Right lobe of liver (tissue), 6 donors: ENCODE measurements around the gene CELF2. TPM values are rescaled to one million over a fixed set of nuclear protein-coding genes. Genes with fewer than 3 reads are reported as not detected.

Experiments used
- ATAC-seq, 4 donors: fragments of 200-7000 bp; cut with Tn5 transposase; one replicate each; pipeline ENCODE4 v1.9.1; 2020; ENCODE audit warnings: mild to moderate bottlenecking in 4 of 4, moderate library complexity in 4 of 4
- DNase-seq, 3 donors: peaks; one replicate each; pipeline ENCODE4 v3.0.0-alpha.2; 2020
- H3K27ac ChIP-seq, 3 donors: fragments of 200-600 bp; one replicate each; pipeline ENCODE4 v1.8.0; 2022
- H3K27me3 ChIP-seq, 2 donors: fragments of 200-600 bp; one replicate each; pipeline ENCODE4 v1.8.0; 2022
- H3K36me3 ChIP-seq, 4 donors: fragments of 200-600 bp; sonication (generic) in 1 of 4; one replicate each; pipeline versions ENCODE4 v1.5.1 to v1.8.0; 2017 to 2022; ENCODE audit warnings: control low read depth in 1 of 4
- H3K4me1 ChIP-seq, 4 donors: fragments of 200-600 bp; sonication (generic) in 1 of 4; one replicate each; pipeline versions ENCODE4 v1.5.1 to v1.8.0; 2017 to 2022; ENCODE audit warnings: control low read depth in 1 of 4
- H3K4me3 ChIP-seq, 3 donors: fragments of 200-600 bp; one replicate each; pipeline ENCODE4 v1.8.0; 2022
- H3K9me3 ChIP-seq, 4 donors: fragments of 200-600 bp; sonication (generic) in 1 of 4; one replicate each; pipeline versions ENCODE4 v1.5.1 to v1.8.0; 2017 to 2022; ENCODE audit warnings: control low read depth in 1 of 4
- POLR2A ChIP-seq: fragments of 450-650 bp; IDR thresholded peaks from one replicate; pipeline ENCODE4 v1.6.1; 2017; ENCODE audit warnings: antibody characterized with exemption, mild to moderate bottlenecking
- WGBS: methylation state at CpG from one replicate; pipeline ENCODE4 v1.1.6; 2018; ENCODE audit warnings: low coverage, low lambda C conversion rate; ENCODE audit not compliant: insufficient coverage; ENCODE audit errors: missing lambda C conversion rate; 5-methylcytosine and 5-hydroxymethylcytosine counted together
- intact Hi-C, 2 donors: fragments of 100-400 bp; cut with DNase I; formaldehyde crosslinking; loops; one replicate each; pipeline versions ENCODE4 v1.11.2 to v1.14.1; 2022
- total RNA-seq, 6 experiments: library from RNA; depleted of rRNA in 2 of 6; stranded (reverse); fragments of >200 nt in 2 of 6; fragmentation: NEBNext Ultra II Directional in 3 of 6; extraction: Animal tissue kit (Norgen Biotek cat#: 25700) in 3 of 6; gene quantifications; one replicate each; pipeline versions ENCODE4 v1.1.0 to v1.2.4, GENCODE V29; 2016 to 2023
- TF ChIP-seq, protein P1 (sequence below), 4 donors: fragments of 200-600 bp in 3 of 4; fragments of 450-650 bp in 1 of 4; IDR thresholded peaks; one replicate each; pipeline versions ENCODE4 v1.5.1 to v1.8.0; 2016 to 2022; ENCODE audit warnings: antibody characterized with exemption in 4 of 4, mild to moderate bottlenecking in 2 of 4
- donor health status: DM: no; HTN: yes; CAD: no.
- donor health status: DM: no; HTN: no; CAD: no.
- donor health status: DM: no; HTN: no; CAD: no.
- donor health status: DM: no; HTN: yes; CAD: no.
- donor health status: DM: no; HTN: yes; CAD: no.

CELF2 gene
- total RNA-seq, 6 experiments from 2014 or later = 2.4 to 6.2 (median 3.7) TPM

DNA sequence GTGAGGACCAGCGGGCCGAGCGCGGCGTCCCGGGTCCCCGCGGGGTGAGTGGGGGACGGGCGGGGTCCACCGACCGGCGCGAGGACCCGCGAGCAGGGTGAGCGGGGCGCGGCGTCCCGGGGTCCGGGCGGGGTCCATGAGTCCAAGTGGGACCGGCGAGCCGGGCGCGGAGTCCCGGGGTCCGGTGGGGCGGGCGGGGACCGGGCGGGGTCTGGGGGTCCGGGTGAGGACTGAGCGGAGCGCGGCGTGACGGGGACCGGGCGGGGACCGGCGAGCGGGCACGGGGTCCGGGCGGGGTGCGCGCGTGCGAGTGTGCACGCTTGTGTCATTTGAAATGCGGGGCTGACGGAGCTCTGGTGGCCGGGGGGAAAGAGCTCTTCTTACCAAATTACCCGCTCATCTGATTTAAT, 765 bp downstream of the CELF2 start:
- Histone ChIP-seq H3K36me3 (no peaks in the 10 kb centered on the region), H3K4me1 (peaks cover 0 to 5% (median 0%) of the 10 kb centered on the region in 4 donors), H3K4me3 (peak overlapping the region; percentile 19 to 49 (median 21)), H3K27me3 (peaks cover 0 to 5% of the 10 kb centered on the region in 2 donors), H3K9me3 (no peaks in the 10 kb centered on the region), H3K27ac (no peak overlapping the region)
- TF ChIP-seq, protein P1, sequence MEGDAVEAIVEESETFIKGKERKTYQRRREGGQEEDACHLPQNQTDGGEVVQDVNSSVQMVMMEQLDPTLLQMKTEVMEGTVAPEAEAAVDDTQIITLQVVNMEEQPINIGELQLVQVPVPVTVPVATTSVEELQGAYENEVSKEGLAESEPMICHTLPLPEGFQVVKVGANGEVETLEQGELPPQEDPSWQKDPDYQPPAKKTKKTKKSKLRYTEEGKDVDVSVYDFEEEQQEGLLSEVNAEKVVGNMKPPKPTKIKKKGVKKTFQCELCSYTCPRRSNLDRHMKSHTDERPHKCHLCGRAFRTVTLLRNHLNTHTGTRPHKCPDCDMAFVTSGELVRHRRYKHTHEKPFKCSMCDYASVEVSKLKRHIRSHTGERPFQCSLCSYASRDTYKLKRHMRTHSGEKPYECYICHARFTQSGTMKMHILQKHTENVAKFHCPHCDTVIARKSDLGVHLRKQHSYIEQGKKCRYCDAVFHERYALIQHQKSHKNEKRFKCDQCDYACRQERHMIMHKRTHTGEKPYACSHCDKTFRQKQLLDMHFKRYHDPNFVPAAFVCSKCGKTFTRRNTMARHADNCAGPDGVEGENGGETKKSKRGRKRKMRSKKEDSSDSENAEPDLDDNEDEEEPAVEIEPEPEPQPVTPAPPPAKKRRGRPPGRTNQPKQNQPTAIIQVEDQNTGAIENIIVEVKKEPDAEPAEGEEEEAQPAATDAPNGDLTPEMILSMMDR (IDR thresholded peaks at IDR 0.05) = no peak
- no peak for TF ChIP-seq POLR2A
- no peak for DNase-seq
- ATAC-seq = peak in 1 of 4 donors; percentile 38
- intact Hi-C loops = no loop called here
- 0% methylated on average over 7 of the region's 57 CpGs for WGBS

DNA sequence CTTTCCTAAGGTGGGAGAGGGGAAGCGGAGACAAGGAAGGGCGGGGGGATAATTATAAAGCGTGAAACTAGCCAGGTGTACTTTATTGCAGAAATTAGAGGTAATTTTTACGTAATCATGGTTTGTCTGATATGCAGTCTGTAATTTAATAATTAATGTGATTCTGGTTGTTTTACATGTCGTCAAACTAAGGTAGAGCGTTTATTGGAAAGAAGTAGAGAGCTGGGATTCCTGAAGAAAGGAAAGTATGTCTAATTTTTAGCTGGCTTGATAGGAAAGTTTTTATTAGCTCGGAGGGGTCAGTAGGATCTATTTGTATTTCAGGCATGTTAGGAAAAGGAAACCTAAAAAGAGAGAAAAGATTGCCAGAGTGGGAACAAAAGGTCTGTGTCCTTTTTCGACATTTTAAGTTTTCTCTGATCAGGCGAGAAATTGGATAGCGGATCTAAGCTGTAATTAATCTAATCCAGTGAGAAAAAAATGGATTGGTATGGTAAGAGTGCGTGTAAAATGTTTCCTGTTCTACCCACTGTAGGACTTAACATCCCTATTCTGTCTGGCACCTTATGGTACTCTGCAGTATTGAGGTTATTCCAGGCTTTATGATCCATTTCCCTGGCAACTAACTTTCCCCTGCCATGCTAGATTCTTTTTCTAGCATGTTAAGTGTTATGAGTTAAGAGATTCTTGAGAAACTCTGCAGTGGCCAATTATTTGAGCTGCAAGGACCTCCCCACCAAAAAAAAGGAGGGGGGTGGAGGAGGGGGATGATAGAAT, 1.4 kb downstream of the CELF2 start:
- H3K36me3 ChIP-seq = no peaks in the 10 kb centered on the region
- 20% methylated on average over 11 of the region's 11 CpGs for WGBS
- ATAC-seq (no peak), DNase-seq (no peak)
- intact Hi-C loops = no loop called here
- no peak overlapping the region for H3K27ac ChIP-seq
- no peak overlapping the region for H3K4me3 ChIP-seq
- TF ChIP-seq, protein P1 (IDR thresholded peaks at IDR 0.05) = no peak
- no peak for TF ChIP-seq POLR2A
- peaks cover 0 to 5% of the 10 kb centered on the region in 2 donors for H3K27me3 ChIP-seq
- peaks cover 0 to 5% (median 0%) of the 10 kb centered on the region in 4 donors for H3K4me1 ChIP-seq
- H3K9me3 ChIP-seq = no peaks in the 10 kb centered on the region

DNA sequence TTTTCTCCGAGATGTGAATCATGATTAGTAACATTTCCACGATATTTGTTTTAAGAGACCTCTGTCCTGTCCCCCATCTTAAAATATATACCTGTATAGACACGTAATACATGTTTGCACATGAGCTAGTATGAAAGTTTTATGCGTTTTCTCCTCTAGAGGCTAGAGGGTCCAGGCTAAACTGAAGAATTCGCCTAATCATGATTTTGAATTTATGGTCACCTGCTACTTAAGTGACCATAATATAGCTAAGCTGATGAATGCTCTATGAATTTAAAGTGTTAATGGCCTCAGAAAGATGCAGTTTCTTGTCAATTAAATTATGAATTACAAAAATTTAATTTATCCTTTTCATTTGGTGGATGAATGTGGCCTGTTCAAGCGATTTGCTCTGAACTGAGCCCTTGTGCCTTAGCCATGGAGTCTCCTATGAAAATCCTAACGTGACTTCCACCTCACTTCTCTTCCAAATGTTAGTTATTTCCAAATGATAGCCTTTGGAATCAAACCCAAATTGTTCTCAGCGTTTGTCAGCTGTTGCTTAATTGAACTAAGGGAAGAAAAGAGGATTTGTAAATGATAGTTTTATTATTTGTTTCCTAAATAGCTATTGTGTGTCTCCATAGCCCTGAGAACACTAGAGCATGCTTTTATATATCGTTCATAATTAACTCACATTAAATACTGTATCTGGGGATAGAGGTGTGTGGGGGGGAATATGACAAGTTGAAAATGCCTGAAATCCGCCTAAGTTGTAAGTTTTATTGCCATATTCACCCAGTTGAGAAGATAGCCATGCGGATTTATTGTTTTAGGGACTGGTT, 2.3 kb downstream of the CELF2 start:
- peaks cover 0 to 5% (median 0%) of the 10 kb centered on the region in 4 donors for H3K4me1 ChIP-seq
- DNase-seq = no peak
- TF ChIP-seq, protein P1 (IDR thresholded peaks at IDR 0.05) = no peak
- TF ChIP-seq POLR2A = no peak
- 57% methylated on average over 11 of the region's 11 CpGs for WGBS
- H3K27ac ChIP-seq = no peak overlapping the region
- H3K4me3 ChIP-seq = no peak overlapping the region
- peaks cover 0 to 5% of the 10 kb centered on the region in 2 donors for H3K27me3 ChIP-seq
- ATAC-seq = no peak
- no peaks in the 10 kb centered on the region for H3K36me3 ChIP-seq
- no peaks in the 10 kb centered on the region for H3K9me3 ChIP-seq
- intact Hi-C loops = no loop called here

DNA sequence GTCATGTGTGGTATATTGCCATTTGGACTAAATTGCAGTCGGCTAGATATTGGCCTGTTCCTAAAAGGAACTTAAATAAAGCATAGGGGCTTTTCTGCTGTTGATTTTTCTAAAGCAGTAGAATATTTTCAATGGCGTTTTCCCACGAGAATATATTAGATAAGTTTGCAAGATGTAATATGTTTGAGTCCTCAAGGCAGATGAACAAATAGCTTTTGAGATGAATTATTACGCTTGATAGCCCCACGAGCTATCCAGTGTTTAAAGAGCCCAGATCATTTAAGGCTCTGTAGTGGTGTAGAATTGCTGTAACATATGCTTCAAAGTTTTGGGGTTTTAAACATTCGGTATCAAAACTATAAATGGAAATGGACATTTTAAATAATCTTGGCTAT, 2.9 kb downstream of the CELF2 start:
- no peaks in the 10 kb centered on the region for H3K36me3 ChIP-seq
- intact Hi-C loops = no loop called here
- TF ChIP-seq, protein P1 (IDR thresholded peaks at IDR 0.05) = no peak
- no peak for TF ChIP-seq POLR2A
- no peak overlapping the region for H3K27ac ChIP-seq
- no peak for ATAC-seq
- H3K27me3 ChIP-seq = peaks cover 0 to 5% of the 10 kb centered on the region in 2 donors
- 51% methylated on average over 6 of the region's 6 CpGs for WGBS
- no peak overlapping the region for H3K4me3 ChIP-seq
- peaks cover 0 to 5% (median 0%) of the 10 kb centered on the region in 4 donors for H3K4me1 ChIP-seq
- no peak for DNase-seq
- H3K9me3 ChIP-seq = no peaks in the 10 kb centered on the region
